ENCODE measurements around the gene HADH.
"Not testable (repeated sequence)": the region's sequence is repeated elsewhere in the genome, so short reads cannot be mapped to it uniquely, and the experiment has no call there.

DNA sequence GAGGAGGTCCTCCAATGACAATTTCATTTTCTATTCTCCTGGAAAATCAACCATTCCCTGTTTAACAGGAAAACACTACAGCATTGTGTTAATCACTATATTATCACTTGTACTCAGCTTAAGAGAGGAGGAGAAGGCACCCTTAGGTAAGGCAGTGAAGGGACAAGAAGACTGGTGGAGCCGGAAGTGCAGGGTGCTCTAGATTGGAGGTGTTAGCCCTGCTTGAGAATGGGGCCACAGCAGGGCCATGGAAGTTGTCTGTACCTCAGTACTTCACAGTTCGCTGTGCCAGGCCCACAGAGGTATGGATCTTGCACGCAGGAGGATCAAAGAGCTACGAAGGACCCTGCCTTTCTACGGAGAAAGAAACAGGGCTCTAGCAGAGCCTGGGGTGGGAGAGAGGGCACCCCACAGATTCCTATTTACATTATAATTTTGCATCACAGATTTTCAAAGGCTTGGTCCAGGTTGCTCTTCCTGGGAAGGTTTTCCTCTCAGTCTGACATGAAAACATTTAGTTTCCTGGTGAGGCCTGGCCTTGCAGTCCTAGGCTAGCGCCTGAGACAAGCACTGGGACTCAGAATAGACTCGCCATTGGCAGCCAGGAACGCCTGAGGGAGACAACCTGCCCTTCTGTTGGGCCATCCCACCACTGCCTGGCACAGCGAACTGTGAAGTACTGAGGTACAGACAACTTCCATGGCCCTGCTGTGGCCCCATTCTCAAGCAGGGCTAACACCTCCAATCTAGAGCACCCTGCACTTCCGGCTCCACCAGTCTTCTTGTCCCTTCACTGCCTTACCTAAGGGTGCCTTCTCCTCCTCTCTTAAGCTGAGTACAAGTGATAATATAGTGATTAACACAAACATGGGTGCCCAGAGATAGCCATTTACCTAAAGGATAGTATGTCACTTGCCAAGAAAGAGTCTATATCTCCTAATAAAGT lies 60.8 kb downstream of the HADH start:
- not testable (repeated sequence) for TF ChIP-seq ZNF274 (IDR thresholded peaks at IDR 0.05; ENCODE audit: low read depth, low read length); YY1 (IDR thresholded peaks at IDR 0.05; ENCODE audit: insufficient read depth, insufficient read length)
